GM18519 (cell line): ENCODE data around the gene TMEM273.

ENCODE experiments used
- ATAC-seq: cut with Tn5 transposase; IDR thresholded peaks from one replicate; pipeline ENCODE4 v1.9.1; 2021; ENCODE audit warnings: mild to moderate bottlenecking, moderate library complexity; ENCODE audit not compliant: unreplicated experiment, low FRiP score

TMEM273 gene

GRCh38 chr10:49187950-49188761 is at the start of gene TMEM273:
TMEM273 (minus strand) TSS chr10:49188391; CDS start chr10:49188336, 55 bp downstream.
- no peak for ATAC-seq

GRCh38 chr10:49237985-49238384 is 49.8 kb upstream of the TMEM273 start:
- ATAC-seq = no peak

- ATAC-seq = no peak
Measured at GRCh38 chr10:49235392-49235791, 47.2 kb upstream of the TMEM273 start.

- no peak for ATAC-seq
Measured at GRCh38 chr10:49231086-49231820, 43.1 kb upstream of the TMEM273 start.

- no peak for ATAC-seq
Measured at GRCh38 chr10:49230004-49230403, 41.8 kb upstream of the TMEM273 start.

DNA sequence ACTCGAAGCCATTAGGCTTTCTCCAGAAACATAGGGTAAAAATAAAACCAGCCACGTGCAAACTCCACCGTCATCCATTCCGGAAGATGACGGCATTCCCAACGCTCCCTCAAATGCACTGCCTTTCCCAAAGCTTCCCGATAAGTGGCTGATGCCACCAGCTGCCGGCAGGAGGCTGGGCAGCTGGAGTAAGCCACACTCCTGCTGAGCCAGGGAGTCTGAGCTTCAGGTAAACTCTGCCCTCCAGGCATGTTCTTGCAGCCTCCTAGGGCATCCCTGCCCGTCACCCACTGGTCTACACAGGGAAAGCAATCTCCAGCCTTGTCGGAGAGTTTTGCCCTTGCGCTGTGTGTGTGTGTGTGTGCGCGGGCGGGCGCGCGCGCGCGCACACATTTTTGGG is 40.5 kb upstream of the TMEM273 start:
- no peak for ATAC-seq

- no peak for ATAC-seq
Measured at GRCh38 chr10:49227406-49227805, 39.2 kb upstream of the TMEM273 start.

GRCh38 chr10:49226594-49226993 is 38.4 kb upstream of the TMEM273 start:
- no peak for ATAC-seq

DNA sequence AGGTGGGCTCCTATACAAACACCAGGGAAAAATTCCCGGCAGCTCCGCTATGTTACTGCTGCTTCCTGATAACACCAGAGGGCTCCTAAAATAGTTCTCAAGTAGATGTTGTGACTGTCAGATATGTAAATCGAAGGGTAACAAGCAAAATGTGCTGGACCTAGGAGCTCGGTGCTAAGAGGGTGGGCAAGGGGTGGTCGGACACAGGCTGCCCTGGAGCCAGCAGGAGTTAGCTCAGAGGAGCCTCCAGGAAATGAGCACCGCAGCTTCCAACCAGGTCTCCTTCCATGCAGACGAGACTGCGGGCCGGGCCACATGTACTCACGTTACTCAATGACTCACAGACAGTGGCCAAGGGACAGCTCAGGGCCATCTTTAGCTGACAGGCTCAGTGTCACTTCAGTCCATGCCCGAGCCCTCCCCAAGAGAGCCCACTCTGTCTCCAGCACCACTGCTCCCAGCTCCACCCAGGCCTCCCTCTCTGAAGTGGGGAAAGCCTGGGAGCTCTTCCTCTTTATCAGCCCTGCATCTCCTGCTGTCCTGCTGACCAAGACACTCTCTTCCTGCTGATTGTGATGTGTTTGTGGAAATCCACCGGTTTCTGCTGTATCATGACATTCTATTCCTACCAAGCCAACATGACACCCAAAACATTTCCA is 37.2 kb upstream of the TMEM273 start:
- no peak for ATAC-seq

GRCh38 chr10:49223205-49223604 is 35.0 kb upstream of the TMEM273 start:
- ATAC-seq = no peak

GRCh38 chr10:49222170-49222569 is 34.0 kb upstream of the TMEM273 start:
- ATAC-seq = no peak

DNA sequence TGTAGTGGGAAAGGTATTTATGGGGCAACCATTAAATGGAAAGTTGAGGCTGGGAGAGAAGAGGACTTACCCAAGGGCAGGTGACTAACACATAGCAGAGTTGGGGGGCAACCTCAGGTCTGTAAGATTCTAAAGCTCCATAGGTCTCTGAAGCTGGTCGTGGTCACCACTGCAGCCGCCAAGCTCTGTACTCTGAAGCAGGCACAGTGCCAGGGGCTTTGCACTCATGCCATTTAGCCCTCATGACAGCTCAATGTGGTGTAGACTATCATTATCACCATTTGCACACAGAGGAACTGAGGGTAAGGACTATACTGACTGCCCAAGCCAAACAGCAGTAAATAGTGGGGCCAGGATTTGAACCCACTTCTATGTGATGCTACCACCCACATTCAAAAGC is 32.5 kb upstream of the TMEM273 start:
- ATAC-seq = no peak

GRCh38 chr10:49220031-49220430 is 31.8 kb upstream of the TMEM273 start:
- no peak for ATAC-seq

DNA sequence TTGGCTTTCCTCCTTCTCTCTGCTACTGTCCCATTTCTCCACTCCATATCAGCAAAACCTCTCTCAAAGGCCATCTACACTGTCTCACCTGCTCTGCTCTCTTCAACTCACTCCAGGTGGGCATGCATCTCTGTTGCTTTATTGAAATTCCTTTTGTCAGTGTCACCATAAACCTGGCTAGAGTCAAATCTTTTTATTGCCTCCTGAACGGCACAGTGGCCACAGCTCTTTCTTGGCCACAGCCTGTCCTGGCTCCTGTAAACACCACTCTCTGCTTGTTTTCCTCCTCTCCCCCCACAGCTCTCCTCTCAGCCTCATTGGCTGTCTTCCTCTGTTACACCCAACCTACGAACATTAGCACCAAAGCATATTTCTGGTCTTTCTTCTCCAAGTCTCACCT is 31.1 kb upstream of the TMEM273 start:
- ATAC-seq = no peak

- no peak for ATAC-seq
Measured at GRCh38 chr10:49218480-49218879, 30.3 kb upstream of the TMEM273 start.

GRCh38 chr10:49217645-49218044 is 29.5 kb upstream of the TMEM273 start:
- no peak for ATAC-seq

GRCh38 chr10:49213211-49213610 is 25.0 kb upstream of the TMEM273 start:
- ATAC-seq = no peak

DNA sequence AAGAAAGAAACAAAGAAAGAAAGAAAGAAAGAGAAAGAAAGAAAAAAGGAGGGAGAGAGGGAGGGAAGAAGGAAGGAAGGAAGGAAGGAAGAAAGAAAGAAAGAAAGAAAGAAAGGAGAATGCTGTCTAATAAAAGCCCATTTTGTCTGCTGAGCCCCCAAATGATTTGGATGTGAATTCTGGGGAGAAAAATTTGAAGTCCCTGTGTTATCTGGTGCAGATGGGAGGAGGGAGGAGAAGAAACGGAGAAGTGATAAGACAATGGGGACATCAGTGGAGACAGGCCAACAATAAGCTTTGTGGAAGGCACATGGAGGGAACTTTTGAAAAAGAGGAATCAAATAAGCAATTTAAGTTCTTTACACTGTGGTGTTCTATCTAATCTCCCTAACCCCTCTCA is 24.6 kb upstream of the TMEM273 start:
- ATAC-seq = no peak

GRCh38 chr10:49212076-49212475 is 23.9 kb upstream of the TMEM273 start:
- no peak for ATAC-seq

- no peak for ATAC-seq
Measured at GRCh38 chr10:49208996-49209395, 20.8 kb upstream of the TMEM273 start.

DNA sequence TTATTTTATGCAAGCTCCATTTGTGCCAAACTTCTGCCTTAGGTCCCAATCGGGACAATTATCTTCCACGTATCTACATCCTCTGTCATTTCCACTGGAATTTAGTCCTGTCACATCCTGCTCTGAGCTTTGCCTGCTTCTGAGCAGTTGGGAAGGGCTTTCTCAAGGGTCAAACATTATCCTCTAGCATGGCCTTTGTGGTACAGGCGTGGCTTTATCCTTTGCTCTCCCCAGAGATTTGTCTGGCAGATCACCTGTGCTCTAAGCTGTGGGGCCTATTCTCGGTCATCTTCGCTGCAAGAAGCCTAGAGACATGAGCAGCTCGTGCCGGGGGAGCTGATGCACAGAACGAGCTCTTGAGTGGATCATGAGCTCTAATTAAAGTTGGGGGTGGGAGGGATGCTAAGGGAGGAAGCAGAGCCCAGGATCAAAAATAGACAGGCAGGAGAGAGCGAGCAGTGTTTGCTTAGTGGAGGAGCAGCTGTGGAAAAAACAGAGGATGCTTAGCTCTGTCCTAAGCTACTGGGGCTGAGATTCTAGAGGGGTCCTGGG is 19.8 kb upstream of the TMEM273 start:
- no peak for ATAC-seq
